ENCODE measurements around the gene MBOAT1.
"Not testable (repeated sequence)": the region's sequence is repeated elsewhere in the genome, so short reads cannot be mapped to it uniquely, and the experiment has no call there.

MBOAT1 gene

DNA sequence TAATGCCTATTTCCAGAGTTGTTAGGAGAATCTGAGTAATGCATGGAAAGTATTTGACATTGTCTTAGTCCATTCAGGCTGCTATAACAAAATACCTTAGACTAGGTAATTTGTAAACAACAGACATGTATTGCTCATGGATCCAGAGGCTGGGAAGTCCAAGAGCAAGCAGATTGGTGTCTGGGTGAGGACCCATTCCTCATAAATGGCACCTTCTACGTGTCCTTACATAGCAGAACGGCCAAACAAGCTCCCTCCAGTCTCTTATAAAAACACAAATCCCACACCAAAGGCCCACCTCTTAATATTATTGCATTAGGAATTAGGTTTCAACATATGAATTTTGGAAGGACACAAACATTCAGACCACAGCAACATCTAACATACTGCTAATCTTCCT, 30.2 kb downstream of the MBOAT1 start:
- no peak for DNase-seq (ENCODE audit: low read depth)
- H3K4me3 ChIP-seq (ENCODE audit: low read length): no peak overlapping the region
- TF ChIP-seq CTCF (conservative IDR thresholded peaks at IDR 0.05; ENCODE audit: low read length): no peak

DNA sequence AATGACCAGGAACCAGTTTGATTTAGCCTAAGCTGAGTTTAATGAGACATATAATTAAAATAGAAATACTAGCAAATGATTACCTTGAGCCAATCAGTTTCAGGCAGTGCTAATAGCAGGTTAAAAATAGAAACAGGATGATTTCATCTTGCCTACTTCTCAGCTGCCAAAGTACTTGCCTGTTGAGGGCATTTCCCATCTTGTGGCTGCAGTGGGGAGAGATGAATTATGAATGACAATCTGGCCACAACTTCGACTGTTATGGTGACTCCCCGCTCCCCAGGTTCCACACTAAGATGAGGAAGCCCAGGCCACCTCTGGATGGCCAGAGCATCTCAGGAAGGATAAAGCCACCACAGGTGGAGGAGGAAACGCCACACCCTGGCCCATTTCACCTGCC, 31.3 kb downstream of the MBOAT1 start:
- DNase-seq (ENCODE audit: low read depth): no peak
- H3K4me3 ChIP-seq (ENCODE audit: low read length): no peak overlapping the region
- no peak for TF ChIP-seq CTCF (conservative IDR thresholded peaks at IDR 0.05; ENCODE audit: low read length)

GRCh38 chr6:20179287-20180045, 32.8 kb downstream of the MBOAT1 start:
- H3K4me3 ChIP-seq (ENCODE audit: low read length); DNase-seq (ENCODE audit: low read depth): not testable (repeated sequence)

- no peak overlapping the region for H3K4me3 ChIP-seq (ENCODE audit: low read length)
- no peak for TF ChIP-seq CTCF (conservative IDR thresholded peaks at IDR 0.05; ENCODE audit: low read length)
- no peak for DNase-seq (ENCODE audit: low read depth)
Observed at GRCh38 chr6:20178327-20178726, 33.9 kb downstream of the MBOAT1 start.

DNA sequence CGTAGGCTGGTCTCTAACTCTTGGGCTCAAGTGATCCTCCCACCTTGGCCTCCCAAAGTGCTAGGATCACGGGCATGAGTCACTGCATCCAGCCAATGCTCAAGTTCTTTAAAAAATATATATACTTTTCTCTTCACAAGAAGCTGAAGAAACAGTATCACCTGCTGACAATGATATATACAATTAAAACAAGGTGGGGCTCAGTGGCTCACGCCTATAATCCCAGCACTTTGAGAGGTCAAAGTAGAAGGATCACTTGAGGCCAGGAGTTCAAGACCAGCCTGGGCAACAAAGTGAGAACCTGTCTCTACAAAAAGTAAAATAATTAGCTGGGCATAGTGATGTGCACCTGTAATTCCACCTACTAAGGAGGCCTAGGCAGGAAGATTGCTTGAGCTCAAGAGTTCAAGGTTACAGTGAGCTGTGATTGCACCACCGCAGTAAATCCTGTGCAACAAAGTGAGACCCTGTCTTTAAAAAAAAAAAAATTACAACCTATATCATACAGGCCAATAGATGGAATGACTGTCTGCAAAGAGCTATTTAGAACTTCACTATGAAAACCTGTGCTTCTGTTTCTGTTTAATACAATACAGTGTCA, 36.4 kb downstream of the MBOAT1 start:
- H3K4me3 ChIP-seq (ENCODE audit: low read length): no peak overlapping the region
- no peak for DNase-seq (ENCODE audit: low read depth)

GRCh38 chr6:20173833-20174792, 38.2 kb downstream of the MBOAT1 start:
- H3K4me3 ChIP-seq (ENCODE audit: low read length): no peak overlapping the region
- no peak for TF ChIP-seq CTCF (conservative IDR thresholded peaks at IDR 0.05; ENCODE audit: low read length)

More for the DNA sequence above, 36.4 kb downstream of the MBOAT1 start:
- TF ChIP-seq CTCF (conservative IDR thresholded peaks at IDR 0.05; ENCODE audit: low read length): no peak

GRCh38 chr6:20172842-20173456, 39.3 kb downstream of the MBOAT1 start:
- TF ChIP-seq CTCF (conservative IDR thresholded peaks at IDR 0.05; ENCODE audit: low read length): no peak
- no peak for DNase-seq (ENCODE audit: low read depth)

More at GRCh38 chr6:20173833-20174792, 38.2 kb downstream of the MBOAT1 start:
- DNase-seq (ENCODE audit: low read depth): no peak

More at GRCh38 chr6:20172842-20173456, 39.3 kb downstream of the MBOAT1 start:
- H3K4me3 ChIP-seq (ENCODE audit: low read length): no peak overlapping the region
